Adrenal gland (tissue), 5 donors: ENCODE data around the gene RAC3.

Source experiments
- CTCF ChIP-seq, 6 experiments: fragments of 450-650 bp in 4 of 6; fragments of 200-600 bp in 2 of 6; sonication (generic) in 1 of 6; IDR thresholded peaks; 1 replicate in 5 of 6; 2 replicates in 1 of 6; pipeline versions ENCODE4 v1.5.1 to v1.8.0; 2016 to 2021; ENCODE audit warnings: antibody characterized with exemption in 6 of 6, mild to moderate bottlenecking in 2 of 6, moderate library complexity in 1 of 6
- POLR2A ChIP-seq, 2 donors: fragments of 450-650 bp; IDR thresholded peaks; one replicate each; pipeline ENCODE4 v1.6.1; 2017; ENCODE audit warnings: antibody characterized with exemption in 2 of 2, mild to moderate bottlenecking in 2 of 2, moderate library complexity in 1 of 2
- donor health status: DM: no; HTN: no; CAD: no.

DNA sequence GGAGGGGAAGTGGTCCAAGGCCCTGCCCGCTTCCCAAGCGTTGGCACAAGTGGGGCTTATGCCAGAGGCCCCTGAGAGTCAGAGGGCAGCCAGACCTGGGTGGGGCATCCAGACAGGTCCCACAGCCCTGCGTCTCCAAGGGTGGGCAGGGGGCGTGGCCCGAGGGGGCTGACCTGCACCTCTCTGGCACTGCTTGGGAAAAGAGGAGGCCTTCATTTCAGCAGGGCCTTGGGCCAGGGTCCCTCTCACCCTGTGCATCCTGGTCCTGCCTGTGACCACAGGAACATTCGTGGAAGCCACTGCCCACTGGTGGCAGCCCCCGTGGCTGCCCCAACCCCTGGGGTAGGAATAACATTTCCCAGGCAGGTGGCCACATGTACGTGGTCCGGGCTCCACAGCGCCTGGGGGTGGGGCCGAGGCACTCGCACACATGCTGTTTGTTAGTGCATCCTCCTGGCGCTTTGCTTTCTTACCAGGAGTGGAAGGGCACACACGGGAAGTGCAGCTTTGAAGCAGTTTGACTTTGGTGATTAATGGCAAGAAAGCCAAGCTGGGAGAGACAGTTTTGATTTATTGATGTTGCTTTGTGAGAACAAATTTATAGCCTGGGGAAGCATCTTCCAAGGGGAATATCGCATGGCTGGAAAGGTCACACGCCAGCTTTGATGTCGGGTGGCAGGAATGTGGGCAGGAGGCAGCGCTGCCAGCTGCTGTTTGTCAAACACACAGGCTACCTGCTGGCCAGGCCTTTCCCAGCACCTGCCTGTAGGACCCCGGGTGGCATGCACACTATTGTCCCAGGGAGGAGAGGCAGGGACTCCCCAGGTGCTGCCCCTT is 13.1 kb upstream of the RAC3 start:
- TF ChIP-seq CTCF (IDR thresholded peaks at IDR 0.05) (no peak), POLR2A (IDR thresholded peaks at IDR 0.05) (no peak)
